H9 (cell line): ENCODE measurements around the gene MAP3K19. TPM values are rescaled to one million over a fixed set of nuclear protein-coding genes. Genes with fewer than 3 reads are reported as not detected.
"Not testable (repeated sequence)": the region's sequence is repeated elsewhere in the genome, so short reads cannot be mapped to it uniquely, and the experiment has no call there.

ENCODE experiments used
- DNase-seq: peaks from one replicate; pipeline ENCODE4 v3.0.0-alpha.2; 2017
- H2AFZ ChIP-seq: one replicate; pipeline ENCODE4 v1.6.1; 2013; ENCODE audit warnings: mild to moderate bottlenecking, low read length, control low read depth, moderate library complexity
- H2AK5ac ChIP-seq: 2 replicates; pipeline ENCODE4 v1.6.1; 2013; ENCODE audit warnings: low read length, control low read depth, mixed read lengths; ENCODE audit not compliant: insufficient read length
- H2BK120ac ChIP-seq: one replicate; pipeline ENCODE4 v1.6.1; 2013; ENCODE audit warnings: low read depth, mild to moderate bottlenecking, low read length, control low read depth, inconsistent platforms; ENCODE audit not compliant: poor library complexity, severe bottlenecking
- H2BK12ac ChIP-seq: 2 replicates; pipeline ENCODE4 v1.6.1; 2013; ENCODE audit warnings: low read length, control low read depth, mixed read lengths, low read depth; ENCODE audit not compliant: insufficient read length
- H2BK15ac ChIP-seq: 2 replicates; pipeline ENCODE4 v1.6.1; 2013; ENCODE audit warnings: low read depth, low read length, control low read depth
- H2BK20ac ChIP-seq: one replicate; pipeline ENCODE4 v1.6.1; 2013; ENCODE audit warnings: low read depth, mild to moderate bottlenecking, low read length, control low read depth, inconsistent platforms; ENCODE audit not compliant: poor library complexity, severe bottlenecking
- H2BK5ac ChIP-seq: 2 replicates; pipeline ENCODE4 v1.6.1; 2013; ENCODE audit warnings: low read length, control low read depth, mixed read lengths; ENCODE audit not compliant: insufficient read length
- H3K14ac ChIP-seq: 2 replicates; pipeline ENCODE4 v1.6.1; 2013; ENCODE audit warnings: low read length, control low read depth; ENCODE audit not compliant: insufficient read depth
- H3K18ac ChIP-seq: 2 replicates; pipeline ENCODE4 v1.6.1; 2013; ENCODE audit warnings: low read depth, mild to moderate bottlenecking, mixed read lengths, low read length, control low read depth; ENCODE audit not compliant: insufficient read length
- H3K23ac ChIP-seq: 2 replicates; pipeline ENCODE4 v1.6.1; 2013; ENCODE audit warnings: low read length, control low read depth, mixed read lengths, low read depth; ENCODE audit not compliant: insufficient read length
- H3K23me2 ChIP-seq: 2 replicates; pipeline ENCODE4 v1.6.1; 2013; ENCODE audit warnings: low read depth, mild to moderate bottlenecking, mixed read lengths, low read length, control low read depth; ENCODE audit not compliant: insufficient read length, poor library complexity, severe bottlenecking
- H3K27ac ChIP-seq: 2 replicates; pipeline ENCODE4 v1.5.1; 2013; ENCODE audit warnings: low read length, control low read depth, mixed read lengths, low read depth; ENCODE audit not compliant: insufficient read length
- H3K27me3 ChIP-seq: 2 replicates; pipeline ENCODE4 v1.6.1; 2013; ENCODE audit warnings: low read length, control low read depth, inconsistent platforms; ENCODE audit not compliant: insufficient read depth
- H3K4ac ChIP-seq: 2 replicates; pipeline ENCODE4 v1.6.1; 2013; ENCODE audit warnings: low read depth, mild to moderate bottlenecking, control low read depth, inconsistent platforms, low read length, moderate library complexity
- H3K4me1 ChIP-seq: 2 replicates; pipeline ENCODE4 v1.6.1; 2013; ENCODE audit warnings: low read length, control low read depth, inconsistent platforms; ENCODE audit not compliant: insufficient read depth
- H3K4me2 ChIP-seq: 2 replicates; pipeline ENCODE4 v1.6.1; 2013; ENCODE audit warnings: low read length, control low read depth, mixed read lengths; ENCODE audit not compliant: insufficient read length, insufficient read depth
- H3K56ac ChIP-seq: 2 replicates; pipeline ENCODE4 v1.6.1; 2013; ENCODE audit warnings: low read depth, mild to moderate bottlenecking, mixed read lengths, low read length, control low read depth; ENCODE audit not compliant: insufficient read length
- H3K79me1 ChIP-seq: 2 replicates; pipeline ENCODE4 v1.6.1; 2013; ENCODE audit warnings: low read depth, mild to moderate bottlenecking, moderate library complexity, low read length, control low read depth, inconsistent platforms; ENCODE audit not compliant: insufficient read depth, poor library complexity, severe bottlenecking
- H3K79me2 ChIP-seq: 2 replicates; pipeline ENCODE4 v1.6.1; 2013; ENCODE audit warnings: low read length, control low read depth, inconsistent platforms; ENCODE audit not compliant: insufficient read depth
- H3K9ac ChIP-seq: 2 replicates; pipeline ENCODE4 v1.6.1; 2013; ENCODE audit warnings: low read length, control low read depth, mixed read lengths; ENCODE audit not compliant: insufficient read length; ENCODE audit errors: extremely low read depth
- H3K9me3 ChIP-seq: one replicate; pipeline ENCODE4 v1.6.1; 2013; ENCODE audit warnings: low read depth, low read length, inconsistent platforms; ENCODE audit not compliant: control insufficient read depth
- H3T11ph ChIP-seq: one replicate; pipeline ENCODE4 v1.6.1; 2013; ENCODE audit warnings: mild to moderate bottlenecking, low read length, control low read depth, inconsistent platforms
- H4K20me1 ChIP-seq: one replicate; pipeline ENCODE4 v1.6.1; 2013; ENCODE audit not compliant: control insufficient read depth, insufficient read length, insufficient read depth
- H4K5ac ChIP-seq: 2 replicates; pipeline ENCODE4 v1.6.1; 2013; ENCODE audit warnings: low read depth, mild to moderate bottlenecking, mixed read lengths, low read length, control low read depth; ENCODE audit not compliant: insufficient read length
- H4K8ac ChIP-seq: replicated peaks from 2 replicates; pipeline ENCODE4 v1.6.1; 2013; ENCODE audit warnings: low read length, control low read depth, mixed read lengths, low read depth; ENCODE audit not compliant: insufficient read length
- H4K91ac ChIP-seq: 2 replicates; pipeline ENCODE4 v1.6.1; 2013; ENCODE audit warnings: low read depth, mild to moderate bottlenecking, moderate library complexity, mixed read lengths, low read length, control low read depth; ENCODE audit not compliant: insufficient read length
- H3K27ac Mint-ChIP-seq, 3 experiments: 2 replicates in 2 of 3; 3 replicates in 1 of 3; pipeline ENCODE4 v1.8.0; 2020 to 2021; ENCODE audit warnings: mixed read lengths in 3 of 3, mild to moderate bottlenecking in 1 of 3, moderate library complexity in 1 of 3
- H3K27me3 Mint-ChIP-seq: 2 replicates; pipeline ENCODE4 v1.8.0; 2021; ENCODE audit warnings: low read depth, mild to moderate bottlenecking, moderate library complexity, mixed read lengths
- H3K36me3 Mint-ChIP-seq, 3 experiments: 2 replicates in 2 of 3; 3 replicates in 1 of 3; pipeline ENCODE4 v1.8.0; 2020 to 2021; ENCODE audit warnings: low read depth in 3 of 3, mixed read lengths in 3 of 3; ENCODE audit not compliant: insufficient read depth in 1 of 3
- H3K4me1 Mint-ChIP-seq, 2 experiments: 2 replicates each; pipeline ENCODE4 v1.8.0; 2020; ENCODE audit warnings: mixed read lengths in 2 of 2
- H3K4me3 Mint-ChIP-seq, 2 experiments: 2 replicates in 1 of 2; 3 replicates in 1 of 2; pipeline ENCODE4 v1.8.0; 2020 to 2021; ENCODE audit warnings: mild to moderate bottlenecking in 2 of 2, mixed read lengths in 2 of 2, moderate library complexity in 1 of 2
- H3K9me3 Mint-ChIP-seq, 2 experiments: 2 replicates in 1 of 2; 3 replicates in 1 of 2; pipeline ENCODE4 v1.8.0; 2020; ENCODE audit warnings: mild to moderate bottlenecking in 2 of 2, mixed read lengths in 2 of 2, moderate library complexity in 1 of 2
- CTCF ChIP-seq: fragments of 200-600 bp; sonication (generic); conservative IDR thresholded peaks from 3 replicates; pipeline ENCODE4 v1.8.0; 2021; ENCODE audit warnings: antibody characterized with exemption, mild to moderate bottlenecking
- WGBS: extraction: QIAGEN DNeasy Blood & Tissue Kit; methylation state at CpG from one replicate; pipeline ENCODE4 v1.1.7; 2013; ENCODE audit warnings: missing lambda C conversion rate, low lambda C conversion rate, mixed read lengths; ENCODE audit not compliant: insufficient read length; ENCODE audit errors: extremely low coverage; 5-methylcytosine and 5-hydroxymethylcytosine counted together
- total RNA-seq: library from RNA; stranded (reverse); gene quantifications from 2 replicates; pipeline ENCODE4 v1.2.1, GENCODE V29; 2021

Gene MAP3K19
- total RNA-seq, 1 experiment from 2014 or later: not detected

- no peak overlapping the region for H4K5ac ChIP-seq
- H3K23ac ChIP-seq: no peak overlapping the region
- no peak overlapping the region for H2BK5ac ChIP-seq
- no peak for DNase-seq
- H3K4me1 ChIP-seq: no peaks in the 10 kb centered on the region
- H2BK15ac ChIP-seq: no peak overlapping the region
- no peak overlapping the region for H3K4me3 Mint-ChIP-seq
- H3K36me3 Mint-ChIP-seq: peaks cover 0 to 5% (median under 1%) of the 10 kb centered on the region in 3 experiments; a peak in 2 of 7 replicates
- H4K20me1 ChIP-seq: no peaks in the 10 kb centered on the region
- H2BK120ac ChIP-seq: no peak overlapping the region
- no peak overlapping the region for H3K18ac ChIP-seq
- no peak overlapping the region for H3K4me2 ChIP-seq
- H3K9ac ChIP-seq: no peak overlapping the region
- no peak overlapping the region for H3K14ac ChIP-seq
- H3K23me2 ChIP-seq: no peaks in the 10 kb centered on the region
- H4K8ac ChIP-seq: no peak overlapping the region
- H3K9me3 ChIP-seq: no peaks in the 10 kb centered on the region
- H3K27ac ChIP-seq: no peak overlapping the region
- H3K27me3 ChIP-seq: no peaks in the 10 kb centered on the region
- no peak overlapping the region for H4K91ac ChIP-seq
- H3K4me1 Mint-ChIP-seq: no peaks in the 10 kb centered on the region
- H3K79me1 ChIP-seq: no peaks in the 10 kb centered on the region
- no peaks in the 10 kb centered on the region for H3K79me2 ChIP-seq
- H2AFZ ChIP-seq: no peak overlapping the region
- no peak overlapping the region for H2BK20ac ChIP-seq
- no peak overlapping the region for H2BK12ac ChIP-seq
- no peak overlapping the region for H2AK5ac ChIP-seq
- no peak overlapping the region for H3K27ac Mint-ChIP-seq
- H3K4ac ChIP-seq: no peak overlapping the region
- no peaks in the 10 kb centered on the region; the same call in 1 of the 2 replicates for H3K27me3 Mint-ChIP-seq
- no peak for TF ChIP-seq CTCF
- no peak overlapping the region for H3T11ph ChIP-seq
- peaks cover 2 to 7% of the 10 kb centered on the region in 2 experiments; a peak in 4 of 5 replicates for H3K9me3 Mint-ChIP-seq
- H3K56ac ChIP-seq: no peak overlapping the region
- no CpG with 5 or more reads among the region's 4 CpGs for WGBS
Measured at GRCh38 chr2:134979221-134979620, 68.0 kb downstream of the MAP3K19 start.

DNA sequence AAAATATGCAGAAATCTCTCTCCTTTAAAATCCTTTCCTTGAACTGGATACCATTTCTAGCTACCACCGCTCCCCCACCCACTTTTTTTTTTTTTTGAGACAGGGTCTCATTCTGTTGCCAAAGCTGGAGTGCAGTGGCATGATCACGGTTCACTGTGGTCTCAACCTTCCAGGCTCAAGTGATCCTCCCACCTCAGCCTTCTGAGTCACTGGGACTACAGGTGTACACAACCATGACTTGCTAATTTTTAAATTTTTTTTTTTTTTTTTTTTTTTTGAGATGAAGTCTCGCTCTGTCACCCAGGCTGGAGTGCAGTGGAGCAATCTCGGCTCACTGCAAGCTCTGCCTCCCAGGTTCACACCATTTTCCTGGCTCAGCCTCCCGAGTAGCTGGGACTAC lies 70.1 kb downstream of the MAP3K19 start:
- not testable (repeated sequence) for H3T11ph ChIP-seq, H2BK120ac ChIP-seq, H3K79me2 ChIP-seq, H2BK20ac ChIP-seq, H2AK5ac ChIP-seq, H3K9me3 ChIP-seq, H3K14ac ChIP-seq, DNase-seq, H3K4me1 ChIP-seq, H2AFZ ChIP-seq, H4K5ac ChIP-seq, H2BK15ac ChIP-seq, H3K23me2 ChIP-seq, H4K8ac ChIP-seq, H3K4me3 Mint-ChIP-seq, H3K18ac ChIP-seq, H3K27ac ChIP-seq, H3K23ac ChIP-seq, H3K4me1 Mint-ChIP-seq, H4K20me1 ChIP-seq, H3K4ac ChIP-seq, H3K27ac Mint-ChIP-seq, H3K27me3 ChIP-seq, H3K27me3 Mint-ChIP-seq, H3K9ac ChIP-seq, H2BK5ac ChIP-seq, H4K91ac ChIP-seq, H3K79me1 ChIP-seq, H3K36me3 Mint-ChIP-seq, H2BK12ac ChIP-seq, H3K56ac ChIP-seq, H3K4me2 ChIP-seq
- WGBS: no CpG with 5 or more reads among the region's 5 CpGs
- peaks cover 7 to 18% of the 10 kb centered on the region in 2 experiments; a peak in 4 of 5 replicates for H3K9me3 Mint-ChIP-seq
